Spleen (tissue), 11 donors: ENCODE results near the gene SLC30A1. TPM values are rescaled to one million over a fixed set of nuclear protein-coding genes. Genes with fewer than 3 reads are reported as not detected.

Experiments
- DNase-seq: peaks from one replicate; pipeline ENCODE4 v3.0.0-alpha.2; 2020
- H3K27ac ChIP-seq, 8 donors: fragments of 200-600 bp; sonication (generic) in 7 of 8; 1 replicate in 4 of 8; 2 replicates in 4 of 8; pipeline versions ENCODE4 v1.5.0 to v1.8.0; 2016 to 2021; ENCODE audit warnings: inconsistent platforms in 4 of 8, mild to moderate bottlenecking in 4 of 8, moderate library complexity in 1 of 8
- H3K27me3 ChIP-seq, 7 donors: fragments of 200-600 bp; sonication (generic) in 6 of 7; replicated peaks in 1 of 7; 1 replicate in 4 of 7; 2 replicates in 3 of 7; pipeline versions ENCODE4 v1.5.0 to v1.8.0; 2016 to 2021; ENCODE audit warnings: inconsistent platforms in 3 of 7, mild to moderate bottlenecking in 1 of 7
- H3K36me3 ChIP-seq, 6 donors: fragments of 200-600 bp; sonication (generic) in 5 of 6; 1 replicate in 4 of 6; 2 replicates in 2 of 6; pipeline versions ENCODE4 v1.5.0 to v1.8.0; 2016 to 2021; ENCODE audit warnings: inconsistent platforms in 2 of 6
- H3K4me1 ChIP-seq, 6 donors: fragments of 200-600 bp; sonication (generic) in 5 of 6; 1 replicate in 3 of 6; 2 replicates in 3 of 6; pipeline versions ENCODE4 v1.5.0 to v1.8.0; 2016 to 2021; ENCODE audit warnings: inconsistent platforms in 3 of 6
- H3K4me3 ChIP-seq, 8 donors: fragments of 200-600 bp; sonication (generic) in 7 of 8; 1 replicate in 4 of 8; 2 replicates in 4 of 8; pipeline versions ENCODE4 v1.5.0 to v1.8.0; 2016 to 2021; ENCODE audit warnings: inconsistent platforms in 4 of 8, mild to moderate bottlenecking in 4 of 8, moderate library complexity in 2 of 8
- H3K9me3 ChIP-seq, 8 donors: fragments of 200-600 bp; sonication (generic) in 7 of 8; 1 replicate in 4 of 8; 2 replicates in 4 of 8; pipeline versions ENCODE4 v1.5.0 to v1.8.0; 2016 to 2021; ENCODE audit warnings: inconsistent platforms in 4 of 8
- CTCF ChIP-seq, 11 experiments: fragments of 200-600 bp in 7 of 11; fragments of 450-650 bp in 4 of 11; sonication (generic) in 4 of 11; IDR thresholded peaks in 8 of 11; conservative IDR thresholded peaks in 3 of 11; 1 replicate in 7 of 11; 2 replicates in 4 of 11; pipeline versions ENCODE4 v1.4.0 to v1.8.0; 2016 to 2021; ENCODE audit warnings: antibody characterized with exemption in 11 of 11, inconsistent platforms in 4 of 11, mild to moderate bottlenecking in 1 of 11
- POLR2A ChIP-seq, 3 donors: fragments of 450-650 bp; IDR thresholded peaks; one replicate each; pipeline ENCODE4 v1.5.1; 2017; ENCODE audit warnings: antibody characterized with exemption in 3 of 3, mild to moderate bottlenecking in 1 of 3
- POLR2AphosphoS5 ChIP-seq, 3 donors: sonication (generic); formaldehyde crosslinking; IDR thresholded peaks; one replicate each; pipeline ENCODE4 v1.5.1; 2017; ENCODE audit warnings: antibody characterized with exemption in 3 of 3
- WGBS, 5 donors: extraction: QIAGEN DNeasy Blood & Tissue Kit in 3 of 5; methylation state at CpG; one replicate each; pipeline versions ENCODE4 v1.1.5 to v1.1.7; 2013 to 2018; 5-methylcytosine and 5-hydroxymethylcytosine counted together
- intact Hi-C: fragments of 100-400 bp; cut with DNase I; formaldehyde crosslinking; loops from one replicate; pipeline ENCODE4 v1.15.0; 2023; ENCODE audit warnings: low total_unique reads
- polyA plus RNA-seq, 3 donors: library from polyadenylated mRNA; stranded (reverse); fragments of 200-250 nt; gene quantifications; one replicate each; pipeline ENCODE4 v1.2.1, GENCODE V29; 2013
- total RNA-seq, 7 donors: library from RNA; depleted of rRNA in 3 of 7; stranded (reverse); fragments of >200 nt in 3 of 7; fragmentation: NEBNext Ultra II Directional in 4 of 7; extraction: Animal tissue kit (Norgen Biotek cat#: 25700) in 4 of 7; gene quantifications; one replicate each; pipeline versions ENCODE4 v1.1.0 to v1.2.1, GENCODE V29; 2016 to 2021
- donor health status: healthy with polysubstance abuse.
- donor health status: DM: no; HTN: no; CAD: no; lungs with moderate emphysema.
- donor health status: DM: no; HTN: no; CAD: no.
- donor health status: Bipolar disorder and iron deficiency.
- donor health status: healthy.
- donor health status: DM: no; HTN: no; CAD: no.
- donor health status: DM: yes; HTN: yes; CAD: no.

SLC30A1 gene
- total and polyA plus RNA-seq, 10 donors: 3.0 to 38.5 (median 30.8) TPM

GRCh38 chr1:211601982-211602670 lies 23.2 kb upstream of the SLC30A1 start:
- H3K4me3 ChIP-seq: no peak overlapping the region
- no peaks in the 10 kb centered on the region for H3K9me3 ChIP-seq
- DNase-seq: no peak
- intact Hi-C loops: no loop called here
- no peaks in the 10 kb centered on the region for H3K36me3 ChIP-seq
- 32 to 63% (median 50%) methylated on average over 7 of the region's 7 CpGs for WGBS, 5 donors
- no peaks in the 10 kb centered on the region for H3K27me3 ChIP-seq
- peak overlapping the region in 2 of 8 donors; percentile 12 to 39 for H3K27ac ChIP-seq
- TF ChIP-seq POLR2A (IDR thresholded peaks at IDR 0.05) (no peak), CTCF (IDR thresholded peaks at IDR 0.05 in 8 of 11, conservative IDR thresholded peaks at IDR 0.05 in 3 of 11) (no peak), POLR2AphosphoS5 (IDR thresholded peaks at IDR 0.05) (no peak)
- peaks cover 6 to 39% (median 23%) of the 10 kb centered on the region in 6 donors for H3K4me1 ChIP-seq

- no peaks in the 10 kb centered on the region for H3K27me3 ChIP-seq
- no peak overlapping the region for H3K4me3 ChIP-seq
- H3K4me1 ChIP-seq: peaks cover 0 to 30% (median 16%) of the 10 kb centered on the region in 6 donors
- no peaks in the 10 kb centered on the region for H3K9me3 ChIP-seq
- TF ChIP-seq POLR2AphosphoS5 (IDR thresholded peaks at IDR 0.05): no peak
- TF ChIP-seq POLR2A (IDR thresholded peaks at IDR 0.05): no peak
- TF ChIP-seq CTCF (IDR thresholded peaks at IDR 0.05 in 8 of 11, conservative IDR thresholded peaks at IDR 0.05 in 3 of 11): no peak
- WGBS, 5 donors: 85 to 94% (median 92%) methylated on average over 3 of the region's 3 CpGs
- intact Hi-C loops: no loop called here
- DNase-seq: no peak
- H3K27ac ChIP-seq: no peak overlapping the region
- H3K36me3 ChIP-seq: no peaks in the 10 kb centered on the region
Observed at GRCh38 chr1:211601159-211601558, 22.2 kb upstream of the SLC30A1 start.

- intact Hi-C loops: no loop called here
- H3K4me1 ChIP-seq: peaks cover 0 to 20% (median 9%) of the 10 kb centered on the region in 6 donors
Observed at GRCh38 chr1:211599250-211599649, 20.3 kb upstream of the SLC30A1 start.

More at GRCh38 chr1:211599250-211599649, 20.3 kb upstream of the SLC30A1 start:
- Histone ChIP-seq H3K4me3 (no peak overlapping the region), H3K27ac (no peak overlapping the region), H3K9me3 (no peaks in the 10 kb centered on the region), H3K36me3 (no peaks in the 10 kb centered on the region), H3K27me3 (no peaks in the 10 kb centered on the region)
- no peak for TF ChIP-seq CTCF (IDR thresholded peaks at IDR 0.05 in 8 of 11, conservative IDR thresholded peaks at IDR 0.05 in 3 of 11)
- TF ChIP-seq POLR2A (IDR thresholded peaks at IDR 0.05): no peak
- DNase-seq: no peak
